ENCODE results near the gene HSDL1. TPM values are rescaled to one million over a fixed set of nuclear protein-coding genes. Genes with fewer than 3 reads are reported as not detected.

The HSDL1 gene
- total and polyA plus RNA-seq, 9 donors, result 14.8 to 20.3 (median 17.1) TPM

GRCh38 chr16:84183911-84184591 lies 39.1 kb upstream of the HSDL1 start:
- Histone ChIP-seq H3K27ac (ENCODE audit: low read length) (peak overlapping the region; percentile 65), H3K36me3 (ENCODE audit: control insufficient read depth, insufficient read depth, low read length) (peaks cover 61% of the 10 kb centered on the region), H3K4me3 (ENCODE audit: low read length) (no peak overlapping the region), H3K9me3 (replicated peaks; ENCODE audit: control insufficient read depth, low read depth, low read length) (no peaks in the 10 kb centered on the region), H3K27me3 (ENCODE audit: control insufficient read depth, insufficient read depth, low read length) (no peaks in the 10 kb centered on the region), H3K4me1 (ENCODE audit: control insufficient read depth, insufficient read depth, low read length) (peaks cover 20% of the 10 kb centered on the region)
- no peak for DNase-seq
- WGBS (ENCODE audit: insufficient coverage), result 86% methylated on average over 11 of the region's 11 CpGs

DNA sequence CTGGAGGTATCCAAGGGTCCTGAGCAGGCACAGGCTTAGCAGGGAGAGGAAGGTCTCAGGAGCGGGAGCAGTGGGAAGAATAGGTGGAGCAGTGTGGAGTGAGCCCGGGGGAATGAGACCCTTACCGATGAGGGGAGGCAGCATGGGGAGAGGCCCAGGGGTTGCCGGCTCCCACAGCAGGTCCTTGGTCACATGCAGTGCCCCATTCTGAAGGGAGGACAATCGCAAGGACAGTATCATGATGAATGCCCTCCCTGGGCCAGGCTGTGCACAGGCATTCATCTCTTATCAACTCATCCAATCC lies 38.5 kb upstream of the HSDL1 start:
- Histone ChIP-seq H3K9me3 (replicated peaks; ENCODE audit: control insufficient read depth, low read depth, low read length) (no peaks in the 10 kb centered on the region), H3K4me1 (ENCODE audit: control insufficient read depth, insufficient read depth, low read length) (peaks cover 20% of the 10 kb centered on the region), H3K27me3 (ENCODE audit: control insufficient read depth, insufficient read depth, low read length) (no peaks in the 10 kb centered on the region), H3K36me3 (ENCODE audit: control insufficient read depth, insufficient read depth, low read length) (peaks cover 66% of the 10 kb centered on the region), H3K27ac (ENCODE audit: low read length) (no peak overlapping the region), H3K4me3 (ENCODE audit: low read length) (no peak overlapping the region)
- 93% methylated on average over 5 of the region's 5 CpGs for WGBS (ENCODE audit: insufficient coverage)
- no peak for DNase-seq

DNA sequence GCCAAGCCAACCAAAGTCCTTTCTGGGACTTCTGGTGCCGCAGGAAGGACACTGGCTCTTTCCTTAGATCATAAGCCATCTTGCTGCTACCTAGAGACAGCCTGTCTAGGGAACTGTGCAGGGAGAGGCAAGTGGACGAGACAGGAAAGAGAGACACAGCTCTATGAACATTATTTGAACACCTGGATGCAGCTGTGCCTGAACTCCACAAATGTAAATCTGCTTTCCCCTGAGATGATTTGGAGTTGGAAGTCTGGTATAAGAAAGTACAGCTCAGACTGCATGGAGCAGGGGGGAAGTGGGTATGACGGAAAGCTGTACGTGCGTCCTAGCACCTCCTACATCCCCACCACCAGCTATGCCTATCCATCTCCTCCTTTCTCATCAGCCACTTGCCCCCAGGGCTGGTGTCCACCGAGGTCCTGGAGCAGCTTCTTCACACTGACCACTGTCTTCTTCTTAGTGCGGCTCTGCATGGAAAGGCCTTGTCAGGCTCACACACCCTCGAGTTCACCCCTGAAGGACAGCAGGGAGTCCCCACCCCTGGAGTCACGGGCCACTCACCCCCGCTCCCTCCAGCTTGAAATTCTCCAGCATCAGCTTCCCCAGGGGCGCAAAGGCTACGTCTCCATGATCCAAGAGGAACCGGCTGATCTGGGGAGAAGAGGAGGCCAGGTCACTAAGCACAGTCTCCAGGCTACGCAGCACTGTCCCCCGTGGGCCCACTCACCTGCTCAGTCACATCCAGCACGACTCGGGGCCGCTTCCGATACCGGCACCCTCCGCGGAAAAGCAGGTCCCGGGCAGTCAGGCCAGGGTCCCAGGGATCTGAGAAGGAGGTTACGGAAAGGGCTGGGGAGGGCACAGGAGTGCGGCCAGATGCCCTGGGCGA lies 37.9 kb upstream of the HSDL1 start:
- Histone ChIP-seq H3K27me3 (ENCODE audit: control insufficient read depth, insufficient read depth, low read length) (no peaks in the 10 kb centered on the region), H3K27ac (ENCODE audit: low read length) (no peak overlapping the region), H3K4me3 (ENCODE audit: low read length) (no peak overlapping the region), H3K4me1 (ENCODE audit: control insufficient read depth, insufficient read depth, low read length) (peaks cover 20% of the 10 kb centered on the region), H3K36me3 (ENCODE audit: control insufficient read depth, insufficient read depth, low read length) (peaks cover 72% of the 10 kb centered on the region), H3K9me3 (replicated peaks; ENCODE audit: control insufficient read depth, low read depth, low read length) (no peaks in the 10 kb centered on the region)
- WGBS (ENCODE audit: insufficient coverage), result 98% methylated on average over 15 of the region's 26 CpGs
- DNase-seq, result no peak

GRCh38 chr16:84182104-84182503 lies 37.1 kb upstream of the HSDL1 start:
- WGBS (ENCODE audit: insufficient coverage), result 99% methylated on average over 18 of the region's 18 CpGs
- peaks cover 74% of the 10 kb centered on the region for H3K36me3 ChIP-seq (ENCODE audit: control insufficient read depth, insufficient read depth, low read length)
- no peak overlapping the region for H3K4me3 ChIP-seq (ENCODE audit: low read length)
- H3K27ac ChIP-seq (ENCODE audit: low read length), result no peak overlapping the region
- DNase-seq, result no peak
- H3K27me3 ChIP-seq (ENCODE audit: control insufficient read depth, insufficient read depth, low read length), result no peaks in the 10 kb centered on the region
- peaks cover 22% of the 10 kb centered on the region for H3K4me1 ChIP-seq (ENCODE audit: control insufficient read depth, insufficient read depth, low read length)
- H3K9me3 ChIP-seq (replicated peaks; ENCODE audit: control insufficient read depth, low read depth, low read length), result no peaks in the 10 kb centered on the region

DNA sequence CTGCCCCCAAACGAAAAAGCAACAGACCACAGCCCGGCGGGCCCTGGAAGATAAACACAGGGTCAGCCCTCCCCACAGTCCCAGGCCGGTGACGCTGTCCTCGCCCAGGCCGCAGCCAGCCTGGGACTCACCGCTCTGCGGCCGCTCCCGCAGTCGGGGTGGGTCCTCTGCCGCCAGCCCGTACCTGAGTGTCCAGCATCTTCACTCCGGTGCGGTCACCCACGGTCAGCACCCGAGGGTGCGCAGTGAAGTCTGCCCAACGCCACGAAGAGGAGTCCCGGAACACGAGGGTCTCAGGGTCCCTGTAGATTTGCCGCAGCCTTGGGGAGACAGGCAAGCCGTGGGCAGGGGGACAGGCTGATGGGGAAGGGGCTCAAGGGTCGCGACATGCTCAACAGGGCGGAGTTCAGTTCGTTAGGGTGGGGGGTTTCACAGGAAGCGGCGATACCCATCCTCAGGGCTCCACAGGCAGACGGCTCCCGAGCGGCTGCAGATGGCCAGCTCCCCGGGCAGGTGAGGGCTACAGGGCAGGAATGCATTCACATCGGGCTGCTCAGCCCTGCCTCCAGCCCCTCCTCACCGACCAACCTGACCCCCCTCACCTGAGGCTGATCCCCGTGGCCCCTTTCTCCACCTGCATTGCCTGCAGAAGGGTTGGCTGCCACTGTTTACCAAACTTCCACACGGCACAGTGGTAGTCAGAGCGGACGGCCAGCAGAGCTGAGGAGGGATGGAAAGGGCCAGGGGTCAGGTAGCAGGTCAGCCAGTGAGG lies 36.4 kb upstream of the HSDL1 start:
- H3K36me3 ChIP-seq (ENCODE audit: control insufficient read depth, insufficient read depth, low read length), result peaks cover 74% of the 10 kb centered on the region
- no peak overlapping the region for H3K4me3 ChIP-seq (ENCODE audit: low read length)
- H3K9me3 ChIP-seq (replicated peaks; ENCODE audit: control insufficient read depth, low read depth, low read length), result no peaks in the 10 kb centered on the region
- 89% methylated on average over 39 of the region's 41 CpGs for WGBS (ENCODE audit: insufficient coverage)
- no peak for DNase-seq
- H3K27me3 ChIP-seq (ENCODE audit: control insufficient read depth, insufficient read depth, low read length), result no peaks in the 10 kb centered on the region
- no peak overlapping the region for H3K27ac ChIP-seq (ENCODE audit: low read length)
- peaks cover 29% of the 10 kb centered on the region for H3K4me1 ChIP-seq (ENCODE audit: control insufficient read depth, insufficient read depth, low read length)

DNA sequence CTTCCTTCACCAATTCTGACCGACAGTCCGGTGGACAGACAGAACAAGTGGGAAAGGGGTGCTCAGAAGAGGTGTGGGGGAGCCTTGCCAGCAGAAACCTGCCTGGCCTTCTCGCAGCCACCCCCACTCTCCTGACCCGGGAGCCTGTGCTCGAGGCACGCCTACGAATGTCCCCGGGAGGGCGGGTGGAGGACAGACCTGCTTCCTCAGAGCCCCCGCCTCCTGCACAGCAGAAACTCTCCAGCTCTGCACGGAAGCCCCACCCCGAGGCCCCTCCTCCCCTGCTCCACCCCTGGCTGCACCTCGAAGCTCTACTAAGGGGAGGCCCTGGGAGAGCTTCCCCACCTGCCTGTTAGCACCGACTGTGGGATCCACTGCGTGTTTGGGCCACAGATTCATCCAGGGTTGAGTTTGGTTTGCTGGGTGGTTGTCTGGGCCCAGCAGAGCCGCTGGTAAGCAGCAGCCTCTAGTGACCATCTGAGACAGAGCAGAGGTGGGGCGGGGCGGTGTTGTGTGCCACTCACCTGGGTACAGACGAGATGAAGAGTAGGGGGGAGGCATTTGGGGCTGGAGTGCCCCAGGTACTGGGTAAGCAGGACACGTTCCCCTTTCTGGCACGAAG lies 35.7 kb upstream of the HSDL1 start:
- Histone ChIP-seq H3K4me1 (ENCODE audit: control insufficient read depth, insufficient read depth, low read length) (peaks cover 27% of the 10 kb centered on the region), H3K9me3 (replicated peaks; ENCODE audit: control insufficient read depth, low read depth, low read length) (no peaks in the 10 kb centered on the region), H3K27me3 (ENCODE audit: control insufficient read depth, insufficient read depth, low read length) (no peaks in the 10 kb centered on the region), H3K36me3 (ENCODE audit: control insufficient read depth, insufficient read depth, low read length) (peaks cover 74% of the 10 kb centered on the region), H3K27ac (ENCODE audit: low read length) (no peak overlapping the region), H3K4me3 (ENCODE audit: low read length) (no peak overlapping the region)
- WGBS (ENCODE audit: insufficient coverage), result 81% methylated on average over 19 of the region's 21 CpGs
- DNase-seq, result no peak

DNA sequence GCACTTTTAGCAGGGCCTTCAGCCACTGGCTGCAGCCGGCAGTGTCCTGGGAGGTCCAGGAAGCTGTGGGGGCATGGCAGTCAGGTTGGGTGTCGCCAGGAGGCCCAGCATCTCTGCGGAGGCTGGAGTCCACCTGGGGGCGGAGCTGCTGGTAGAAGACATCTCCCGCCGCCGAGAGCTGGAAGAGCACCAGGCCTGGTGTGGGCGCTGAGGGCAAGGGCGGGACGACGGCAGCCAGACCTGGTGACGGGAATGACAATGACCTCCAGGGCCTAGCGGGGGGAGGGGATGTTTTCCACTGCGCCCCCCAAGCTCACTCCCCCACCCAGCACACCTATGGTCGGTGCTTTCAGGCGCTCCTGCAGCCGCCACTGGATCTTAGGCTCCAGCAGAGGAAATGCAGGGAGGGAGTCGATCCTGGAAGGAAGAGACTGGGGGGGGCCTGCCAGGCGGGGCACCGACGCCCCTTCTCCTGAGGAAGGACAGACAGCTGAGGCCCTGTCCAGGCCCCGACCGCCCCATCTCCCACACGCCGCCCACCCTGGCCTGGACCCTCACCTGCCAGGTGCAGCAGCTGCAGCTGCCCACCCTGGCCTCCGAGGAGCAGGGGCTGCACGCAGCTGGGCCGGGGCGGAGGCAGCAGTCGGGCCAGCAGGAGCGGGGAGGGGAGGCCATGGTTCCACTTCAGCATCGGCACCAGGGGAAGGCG lies 34.8 kb upstream of the HSDL1 start:
- no peaks in the 10 kb centered on the region for H3K9me3 ChIP-seq (replicated peaks; ENCODE audit: control insufficient read depth, low read depth, low read length)
- no peak overlapping the region for H3K4me3 ChIP-seq (ENCODE audit: low read length)
- DNase-seq, result no peak
- 78% methylated on average over 28 of the region's 33 CpGs for WGBS (ENCODE audit: insufficient coverage)
- H3K27me3 ChIP-seq (ENCODE audit: control insufficient read depth, insufficient read depth, low read length), result no peaks in the 10 kb centered on the region
- no peak overlapping the region for H3K27ac ChIP-seq (ENCODE audit: low read length)
- H3K36me3 ChIP-seq (ENCODE audit: control insufficient read depth, insufficient read depth, low read length), result peaks cover 70% of the 10 kb centered on the region
- peaks cover 27% of the 10 kb centered on the region for H3K4me1 ChIP-seq (ENCODE audit: control insufficient read depth, insufficient read depth, low read length)

DNA sequence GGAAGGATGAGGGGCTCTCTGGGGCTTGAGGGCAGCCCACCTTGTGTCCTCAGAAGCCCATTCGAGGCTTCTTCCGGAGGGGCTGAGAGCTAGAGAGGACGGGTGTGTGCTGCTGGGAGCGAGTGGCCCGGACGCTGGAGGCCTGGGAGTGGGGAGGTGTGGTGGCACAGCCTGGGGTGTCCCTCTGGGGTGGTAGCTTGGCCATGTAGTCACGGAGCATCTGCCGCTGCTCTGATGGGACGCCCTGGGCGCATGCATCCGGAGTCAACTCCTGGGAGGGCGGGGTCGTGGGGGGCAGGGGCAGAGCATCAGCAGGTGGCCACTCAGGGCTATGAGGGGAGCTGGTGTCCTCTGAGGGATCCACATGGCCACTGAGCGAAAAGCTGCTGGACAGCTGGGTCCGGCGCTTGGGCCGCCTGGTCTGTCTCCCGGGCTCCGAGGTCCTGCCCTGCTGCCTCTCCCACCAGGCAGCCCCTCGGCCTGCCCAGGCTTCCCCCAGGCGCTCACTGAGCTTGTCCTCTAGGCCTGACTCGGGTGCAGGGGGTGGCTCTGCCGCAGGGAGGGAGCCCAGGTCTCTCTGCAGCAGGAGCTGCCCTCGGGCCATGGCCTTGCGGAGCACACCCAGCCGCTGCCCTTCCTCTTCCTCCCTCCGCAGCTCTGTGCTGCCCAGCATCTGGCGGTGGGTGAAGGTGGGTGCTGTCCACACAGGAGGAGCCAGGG lies 34.1 kb upstream of the HSDL1 start:
- no peaks in the 10 kb centered on the region for H3K27me3 ChIP-seq (ENCODE audit: control insufficient read depth, insufficient read depth, low read length)
- H3K36me3 ChIP-seq (ENCODE audit: control insufficient read depth, insufficient read depth, low read length), result peaks cover 62% of the 10 kb centered on the region
- DNase-seq, result no peak
- H3K4me1 ChIP-seq (ENCODE audit: control insufficient read depth, insufficient read depth, low read length), result peaks cover 21% of the 10 kb centered on the region
- no peak overlapping the region for H3K27ac ChIP-seq (ENCODE audit: low read length)
- 86% methylated on average over 22 of the region's 28 CpGs for WGBS (ENCODE audit: insufficient coverage)
- H3K9me3 ChIP-seq (replicated peaks; ENCODE audit: control insufficient read depth, low read depth, low read length), result no peaks in the 10 kb centered on the region
- no peak overlapping the region for H3K4me3 ChIP-seq (ENCODE audit: low read length)

DNA sequence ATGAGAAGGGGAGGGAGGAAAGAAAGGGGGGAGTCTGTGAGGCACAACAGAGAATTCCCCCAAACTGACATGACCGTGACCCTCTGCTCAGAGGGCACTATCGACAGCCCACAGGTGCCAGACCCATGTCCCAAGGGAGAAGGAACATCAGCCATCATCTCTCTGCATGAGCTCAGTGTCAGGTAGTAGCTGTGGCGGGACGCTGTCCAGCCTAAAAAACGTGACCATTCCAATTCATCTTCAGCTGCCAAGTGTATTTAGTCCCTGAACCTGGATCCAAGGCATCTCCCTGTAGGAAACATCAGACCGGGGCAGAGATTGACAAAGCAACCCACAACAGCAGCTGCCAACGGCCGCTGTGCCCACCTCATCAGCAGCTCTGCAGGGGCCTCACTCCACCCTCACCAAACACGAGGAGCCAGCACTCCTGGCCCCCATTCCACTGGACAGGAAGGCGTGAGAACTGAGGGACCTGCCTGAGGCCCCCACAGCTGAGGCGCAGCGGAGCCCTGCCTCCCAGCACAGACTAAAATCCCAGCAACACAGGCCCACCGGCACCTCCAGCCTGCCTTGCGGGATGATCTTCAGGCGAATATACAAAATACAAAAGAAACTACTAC lies 33.3 kb upstream of the HSDL1 start:
- peaks cover 54% of the 10 kb centered on the region for H3K36me3 ChIP-seq (ENCODE audit: control insufficient read depth, insufficient read depth, low read length)

More for the DNA sequence above, 33.3 kb upstream of the HSDL1 start:
- Histone ChIP-seq H3K27ac (ENCODE audit: low read length) (no peak overlapping the region), H3K4me3 (ENCODE audit: low read length) (no peak overlapping the region), H3K4me1 (ENCODE audit: control insufficient read depth, insufficient read depth, low read length) (peaks cover 17% of the 10 kb centered on the region), H3K27me3 (ENCODE audit: control insufficient read depth, insufficient read depth, low read length) (no peaks in the 10 kb centered on the region), H3K9me3 (replicated peaks; ENCODE audit: control insufficient read depth, low read depth, low read length) (no peaks in the 10 kb centered on the region)
- WGBS (ENCODE audit: insufficient coverage), result 56% methylated on average over 10 of the region's 15 CpGs
- no peak for DNase-seq

Data from muscle of leg (tissue), 11 donors.